ENCODE measurements around the gene TNFRSF19.

DNA sequence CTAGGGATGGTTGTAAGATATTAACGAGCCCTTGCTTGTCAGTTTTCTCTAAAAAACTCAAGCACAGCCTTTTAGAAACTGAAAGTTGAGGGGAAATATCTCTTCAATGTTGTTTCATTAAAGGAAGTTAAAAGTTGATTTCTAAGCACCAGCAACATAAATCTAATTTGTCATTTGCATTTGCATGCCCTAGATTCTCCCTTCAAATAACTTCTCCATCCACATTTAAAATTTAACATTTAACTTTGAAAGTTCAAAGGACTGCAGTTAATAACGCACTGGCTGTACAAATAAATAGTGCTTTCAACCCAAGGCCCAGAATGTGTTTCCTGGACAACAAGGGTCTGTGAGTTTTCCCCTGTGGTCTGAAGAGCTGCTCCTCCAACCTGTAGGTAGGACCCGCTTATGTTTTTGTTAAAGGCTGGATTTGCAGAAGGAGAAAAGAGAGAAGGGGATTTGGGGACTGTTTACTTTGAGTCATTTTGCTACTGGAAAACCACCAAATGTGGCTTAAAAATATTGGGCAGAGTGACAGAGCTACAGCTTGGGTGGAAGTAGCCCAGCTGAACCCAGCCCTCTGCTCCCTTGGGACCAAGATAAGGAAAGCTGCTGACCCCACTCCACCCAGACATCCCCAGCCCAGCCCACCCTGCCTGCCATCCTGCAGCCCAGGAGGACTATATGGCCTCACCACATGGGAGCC, 39.8 kb downstream of the TNFRSF19 start:
- TF ChIP-seq, protein P1, sequence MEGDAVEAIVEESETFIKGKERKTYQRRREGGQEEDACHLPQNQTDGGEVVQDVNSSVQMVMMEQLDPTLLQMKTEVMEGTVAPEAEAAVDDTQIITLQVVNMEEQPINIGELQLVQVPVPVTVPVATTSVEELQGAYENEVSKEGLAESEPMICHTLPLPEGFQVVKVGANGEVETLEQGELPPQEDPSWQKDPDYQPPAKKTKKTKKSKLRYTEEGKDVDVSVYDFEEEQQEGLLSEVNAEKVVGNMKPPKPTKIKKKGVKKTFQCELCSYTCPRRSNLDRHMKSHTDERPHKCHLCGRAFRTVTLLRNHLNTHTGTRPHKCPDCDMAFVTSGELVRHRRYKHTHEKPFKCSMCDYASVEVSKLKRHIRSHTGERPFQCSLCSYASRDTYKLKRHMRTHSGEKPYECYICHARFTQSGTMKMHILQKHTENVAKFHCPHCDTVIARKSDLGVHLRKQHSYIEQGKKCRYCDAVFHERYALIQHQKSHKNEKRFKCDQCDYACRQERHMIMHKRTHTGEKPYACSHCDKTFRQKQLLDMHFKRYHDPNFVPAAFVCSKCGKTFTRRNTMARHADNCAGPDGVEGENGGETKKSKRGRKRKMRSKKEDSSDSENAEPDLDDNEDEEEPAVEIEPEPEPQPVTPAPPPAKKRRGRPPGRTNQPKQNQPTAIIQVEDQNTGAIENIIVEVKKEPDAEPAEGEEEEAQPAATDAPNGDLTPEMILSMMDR (IDR thresholded peaks at IDR 0.05) = no peak
- no peak for TF ChIP-seq POLR2A (IDR thresholded peaks at IDR 0.05)

All from body of pancreas (tissue), 4 donors.